NCI-H1105 treated with DMSO at 0.1 percent for 48 hours (cell line): Measurements from ENCODE around the gene POPDC3.
A peak's percentile ranks its signal among the peaks of the same experiment; 100 is the strongest.

Source experiments
- DNase-seq: peaks from one replicate; lab custom pipeline; 2025; lab: John Stamatoyannopoulos, UW

POPDC3 gene

DNA sequence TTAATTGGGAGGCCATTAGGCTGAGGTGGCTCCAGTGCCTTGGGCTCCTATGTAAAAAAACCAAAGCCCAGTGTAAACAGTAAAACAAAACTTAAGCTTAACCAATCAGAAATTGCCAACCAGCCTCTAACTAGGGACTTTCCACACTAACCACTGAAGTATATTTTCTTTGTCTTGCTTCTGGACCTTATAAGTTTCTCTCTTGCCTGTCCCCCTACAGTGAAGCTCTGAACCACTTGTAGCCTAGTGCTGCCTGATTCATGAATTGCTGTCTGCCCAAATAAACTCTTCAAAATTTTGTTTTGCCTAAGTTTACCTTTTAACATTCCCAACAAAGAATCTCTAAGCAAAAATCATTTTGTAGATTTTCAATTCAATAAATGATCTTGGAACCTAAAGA lies 28.2 kb downstream of the POPDC3 start:
- DNase-seq, result no peak

DNA sequence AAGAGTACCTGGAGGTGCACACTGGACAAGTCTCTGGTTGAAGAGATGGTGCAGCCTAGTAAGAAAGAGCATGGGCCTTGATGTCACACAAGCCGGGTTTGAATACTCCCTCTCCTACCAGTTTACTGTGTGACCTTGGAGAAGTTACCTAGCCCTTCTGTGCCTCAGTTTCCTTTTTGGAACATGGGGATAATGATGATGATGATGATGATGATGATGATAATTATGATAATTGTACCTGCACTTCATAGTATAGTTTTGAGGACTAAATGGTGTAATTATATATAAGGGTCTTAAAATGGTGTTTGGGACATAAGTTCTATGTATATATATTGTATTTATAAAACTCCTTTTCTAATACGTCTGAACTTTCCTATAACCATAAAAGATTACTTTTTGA lies 41.7 kb downstream of the POPDC3 start:
- no peak for DNase-seq

DNA sequence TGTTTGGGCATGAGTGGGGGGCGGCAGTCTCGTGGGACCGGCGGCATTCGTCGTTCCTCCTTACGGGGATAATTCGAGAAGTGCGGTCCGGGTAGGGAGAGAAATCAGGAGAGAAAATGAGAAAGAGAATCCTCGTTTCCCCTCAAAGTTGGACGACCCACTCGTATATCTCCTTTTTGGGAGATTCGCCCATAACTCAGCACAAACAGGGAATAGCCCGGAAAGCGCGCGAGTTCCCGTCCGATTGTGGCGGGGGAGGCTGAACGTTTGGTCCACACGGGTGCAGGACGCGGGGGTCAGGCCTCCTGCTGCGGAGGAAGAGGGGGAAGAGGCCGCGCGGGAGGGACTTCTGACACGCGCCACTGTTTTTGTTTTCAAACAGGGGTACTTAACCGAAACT lies 42.4 kb downstream of the POPDC3 start:
- peak; percentile 24 for DNase-seq

DNA sequence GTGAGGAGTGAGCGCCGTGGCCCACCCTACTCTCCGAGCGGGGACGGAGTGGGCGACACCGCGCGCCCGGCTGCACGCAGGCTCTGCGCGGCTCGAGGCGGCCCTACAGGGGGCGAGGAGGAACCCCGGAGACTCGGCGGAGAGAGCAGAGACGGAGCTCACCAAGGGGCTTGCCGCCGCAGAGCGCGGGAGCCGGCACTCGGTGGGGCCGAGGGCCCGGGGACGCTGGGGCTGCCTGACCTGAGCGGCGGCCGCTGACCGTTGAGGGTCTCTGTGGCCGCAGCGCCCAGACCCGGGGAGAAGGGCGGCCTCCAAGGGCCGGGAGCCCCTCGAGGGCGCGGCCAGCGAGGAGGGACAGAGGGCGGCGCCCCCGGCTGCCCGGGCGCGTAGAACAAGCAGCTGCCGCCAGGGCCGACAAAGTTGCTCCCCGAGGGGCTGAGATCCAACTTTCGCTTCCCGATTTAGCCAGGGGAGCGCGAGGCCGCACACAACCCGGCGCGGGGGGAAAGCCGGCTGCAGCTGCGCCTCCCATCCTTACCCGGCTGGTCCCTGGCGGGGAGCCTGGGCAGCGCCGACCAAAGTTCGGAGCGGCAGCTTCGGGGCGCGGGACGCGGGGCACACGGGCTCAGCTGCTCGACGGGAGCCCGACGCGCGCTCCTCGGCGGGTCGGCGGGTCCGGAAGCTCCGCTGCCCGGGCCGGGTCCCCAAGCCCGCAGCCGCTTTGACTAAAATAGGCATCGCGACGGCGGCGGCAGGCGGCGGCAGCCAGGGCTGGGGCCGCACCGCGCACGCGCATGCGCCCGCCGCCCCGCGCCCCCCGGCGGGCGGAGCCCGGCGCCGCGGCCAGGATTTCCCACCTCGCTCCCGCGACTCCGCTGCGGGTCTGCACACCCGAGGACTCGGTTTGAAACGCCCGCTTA lies 43.1 kb downstream of the POPDC3 start:
- DNase-seq, result peak; percentile 65

DNA sequence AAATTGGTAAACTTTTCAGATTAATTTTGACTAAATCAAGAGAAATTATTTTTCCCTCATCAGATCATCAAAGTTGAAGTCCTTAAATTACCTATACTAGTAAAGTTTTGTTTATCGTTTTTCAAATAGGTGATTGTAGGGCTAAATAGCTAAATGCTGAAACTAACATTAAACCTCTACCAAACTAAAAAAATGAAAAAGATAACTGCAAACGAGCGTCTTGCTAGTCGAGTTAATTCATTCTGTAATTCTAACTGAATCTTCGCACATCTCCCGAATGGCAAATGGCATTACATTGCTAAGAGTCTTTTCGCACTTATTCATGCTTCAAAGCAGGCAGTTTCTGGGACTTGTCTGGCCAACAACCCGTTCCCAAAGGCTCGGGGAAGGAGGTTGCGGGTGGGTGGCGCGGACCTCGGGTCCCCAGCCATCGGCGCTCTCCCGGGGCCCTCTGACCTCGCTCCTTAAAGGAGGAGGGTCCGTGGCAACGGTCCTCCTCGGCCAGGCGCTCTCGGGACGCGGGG lies 43.8 kb downstream of the POPDC3 start:
- DNase-seq, result peak; percentile 28

DNA sequence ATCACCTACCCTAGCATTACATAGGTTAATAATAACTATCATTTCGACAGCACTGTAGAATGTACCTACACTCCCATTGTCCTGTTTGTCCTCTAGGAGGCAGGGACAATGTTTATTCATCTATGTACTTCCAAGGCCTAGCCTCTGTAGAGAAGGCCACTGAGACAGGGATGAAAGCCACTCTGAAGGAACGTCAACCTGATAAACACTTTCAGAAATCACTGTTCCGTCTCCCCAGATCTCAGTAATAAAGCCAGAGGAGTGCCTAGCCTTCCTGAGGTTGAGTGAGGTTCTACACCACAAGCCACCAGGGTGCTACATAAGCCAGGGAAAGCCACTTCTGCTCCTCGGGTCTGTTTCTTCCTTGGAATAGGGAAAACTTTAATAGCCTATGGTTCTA lies 44.8 kb downstream of the POPDC3 start:
- DNase-seq, result peak; percentile 25

DNA sequence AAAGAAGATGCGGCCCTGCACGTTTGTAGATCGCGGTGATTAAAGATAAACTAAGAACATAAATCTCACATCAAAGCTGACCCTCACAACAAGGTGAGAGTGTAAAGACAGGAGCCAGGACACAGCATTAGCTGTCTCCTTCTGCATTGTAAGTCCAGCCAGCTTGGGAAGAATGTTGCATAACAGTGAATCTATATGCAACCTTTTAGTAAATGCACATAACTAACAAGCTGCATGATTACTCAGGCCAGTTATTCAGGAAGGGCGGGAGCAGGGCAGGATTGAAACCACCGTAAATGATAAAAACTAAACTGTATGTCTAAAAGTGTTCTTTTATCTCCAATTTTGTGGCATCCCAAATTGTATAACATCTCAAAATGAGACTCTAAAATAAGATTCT lies 57.1 kb downstream of the POPDC3 start:
- DNase-seq, result no peak

DNA sequence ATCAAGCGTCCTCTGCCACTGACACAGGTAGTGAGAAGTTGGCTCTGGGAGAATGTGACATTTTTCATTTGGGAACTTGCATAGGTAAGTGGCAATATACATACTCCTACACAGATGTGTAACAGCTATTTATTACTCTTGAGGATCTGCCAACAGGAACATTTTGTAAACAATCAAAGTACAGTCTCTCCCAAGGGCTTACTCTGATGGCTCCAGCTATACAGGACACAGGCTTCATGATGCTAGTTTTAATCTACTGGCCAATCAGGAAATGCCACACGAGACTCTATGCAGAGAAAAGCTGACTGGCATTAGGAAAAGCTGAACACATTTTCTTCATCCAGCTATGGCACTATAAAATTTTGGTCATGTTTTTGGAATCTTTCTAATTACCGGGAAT lies 57.8 kb downstream of the POPDC3 start:
- peak; percentile 36 for DNase-seq

DNA sequence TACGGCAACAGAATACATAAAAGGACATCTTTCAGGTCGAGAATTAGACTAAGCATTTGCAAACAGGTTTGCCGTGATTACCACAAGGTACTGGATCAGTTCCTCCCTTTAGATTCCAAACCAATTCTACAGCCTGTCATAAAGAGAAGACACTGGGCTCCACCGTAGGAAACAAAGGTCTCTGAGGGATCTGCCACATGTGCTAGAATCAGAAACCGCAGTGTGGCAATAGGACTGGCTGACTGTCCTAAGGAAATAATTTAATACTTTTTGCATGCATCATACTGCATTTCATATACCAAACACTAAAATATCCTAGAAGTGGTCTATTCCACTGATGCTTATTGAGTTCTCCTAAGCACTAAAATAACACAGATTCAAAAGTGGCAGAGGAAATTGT lies 59.2 kb downstream of the POPDC3 start:
- no peak for DNase-seq

DNA sequence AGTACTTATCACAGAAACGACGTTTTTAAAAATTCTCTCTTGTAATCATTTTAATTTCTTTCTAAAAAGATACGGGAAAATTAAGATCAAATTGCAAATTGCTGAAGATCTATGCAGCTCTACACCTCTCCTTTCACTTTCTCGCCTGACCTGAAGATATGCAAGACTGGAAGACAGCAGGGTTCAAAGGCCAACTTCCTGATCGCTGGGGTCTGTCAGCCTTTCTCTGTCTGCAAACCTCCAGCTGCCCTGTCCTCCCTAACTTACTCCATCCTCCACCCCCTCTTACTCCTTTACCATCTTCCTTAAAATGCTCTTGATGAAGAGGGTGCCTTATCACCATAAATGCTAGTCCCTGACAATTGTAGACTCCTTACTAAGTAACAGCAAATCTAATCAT lies 63.7 kb downstream of the POPDC3 start:
- no peak for DNase-seq

DNA sequence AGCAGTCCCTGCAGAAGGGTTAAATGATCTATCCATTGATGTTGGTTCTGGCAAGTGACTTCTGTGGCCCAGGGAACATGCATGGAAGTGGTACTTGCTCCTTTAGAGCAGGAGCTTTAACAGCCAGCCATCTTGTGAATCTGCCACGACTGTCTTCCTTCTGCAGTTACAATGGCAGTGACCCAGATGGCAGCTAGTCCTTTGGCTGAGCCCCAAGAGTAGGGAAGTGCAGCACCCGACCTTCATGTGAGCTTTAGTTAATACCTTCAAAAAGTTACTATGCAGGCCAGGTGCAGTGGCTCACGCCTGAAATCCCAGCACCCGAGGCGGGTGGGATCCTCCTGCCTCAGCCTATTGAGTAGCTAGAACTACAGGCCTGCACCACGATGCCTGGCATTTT lies 66.4 kb downstream of the POPDC3 start:
- no peak for DNase-seq

DNA sequence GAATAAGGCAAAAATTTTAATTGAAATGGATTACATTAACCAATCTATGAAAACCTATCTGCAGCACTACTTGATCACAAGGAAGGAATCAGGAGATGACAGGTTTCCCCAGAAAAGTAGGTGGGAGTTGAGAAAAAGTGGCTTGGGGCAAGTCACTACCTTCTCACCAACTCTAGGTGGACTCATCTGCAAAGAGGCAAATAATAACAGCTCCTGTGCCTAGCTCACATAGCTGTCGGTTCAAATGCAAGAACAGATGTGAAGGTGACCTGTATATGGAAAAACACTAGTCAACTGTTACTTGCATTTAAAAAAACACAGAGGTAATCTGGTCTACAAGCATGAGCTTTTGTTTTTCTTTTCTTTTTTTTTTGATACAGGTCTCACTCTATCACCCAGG lies 67.2 kb downstream of the POPDC3 start:
- DNase-seq, result no peak

DNA sequence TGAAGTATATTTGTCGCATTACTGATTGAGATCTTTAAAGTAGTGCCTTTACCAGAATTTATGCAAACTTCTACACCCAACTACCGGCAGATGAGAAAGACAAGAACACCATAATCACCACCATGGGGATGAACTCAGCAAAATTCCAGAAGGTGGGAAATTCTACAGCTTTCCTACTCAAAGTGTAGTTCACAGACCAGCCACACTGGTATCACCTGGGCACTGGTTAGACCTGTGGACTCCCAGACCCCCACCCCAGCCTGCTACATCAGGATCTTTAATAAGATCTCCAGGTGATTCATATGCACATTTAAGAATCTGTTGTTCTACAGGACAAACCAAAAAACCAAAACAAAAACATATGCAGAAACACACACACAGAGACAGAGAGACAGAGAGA lies 67.9 kb downstream of the POPDC3 start:
- no peak for DNase-seq

DNA sequence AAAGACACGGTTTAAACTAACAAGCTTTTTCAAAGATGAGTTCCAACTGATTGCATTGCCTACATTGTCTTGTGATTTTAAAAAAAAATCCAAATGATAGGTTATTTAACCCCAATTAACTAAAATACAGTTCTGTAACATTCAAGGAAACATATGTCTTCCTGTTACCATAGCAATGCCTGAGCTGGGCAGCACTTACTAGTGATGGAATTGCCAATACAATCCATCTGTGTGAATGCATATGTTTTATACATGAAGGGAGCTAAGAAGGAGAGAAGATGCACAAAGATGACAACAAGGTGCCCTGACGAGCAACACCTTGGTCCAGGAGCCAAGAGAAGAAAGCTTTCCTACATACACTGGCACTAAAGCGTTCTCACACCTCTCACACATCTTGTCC lies 68.7 kb downstream of the POPDC3 start:
- no peak for DNase-seq

DNA sequence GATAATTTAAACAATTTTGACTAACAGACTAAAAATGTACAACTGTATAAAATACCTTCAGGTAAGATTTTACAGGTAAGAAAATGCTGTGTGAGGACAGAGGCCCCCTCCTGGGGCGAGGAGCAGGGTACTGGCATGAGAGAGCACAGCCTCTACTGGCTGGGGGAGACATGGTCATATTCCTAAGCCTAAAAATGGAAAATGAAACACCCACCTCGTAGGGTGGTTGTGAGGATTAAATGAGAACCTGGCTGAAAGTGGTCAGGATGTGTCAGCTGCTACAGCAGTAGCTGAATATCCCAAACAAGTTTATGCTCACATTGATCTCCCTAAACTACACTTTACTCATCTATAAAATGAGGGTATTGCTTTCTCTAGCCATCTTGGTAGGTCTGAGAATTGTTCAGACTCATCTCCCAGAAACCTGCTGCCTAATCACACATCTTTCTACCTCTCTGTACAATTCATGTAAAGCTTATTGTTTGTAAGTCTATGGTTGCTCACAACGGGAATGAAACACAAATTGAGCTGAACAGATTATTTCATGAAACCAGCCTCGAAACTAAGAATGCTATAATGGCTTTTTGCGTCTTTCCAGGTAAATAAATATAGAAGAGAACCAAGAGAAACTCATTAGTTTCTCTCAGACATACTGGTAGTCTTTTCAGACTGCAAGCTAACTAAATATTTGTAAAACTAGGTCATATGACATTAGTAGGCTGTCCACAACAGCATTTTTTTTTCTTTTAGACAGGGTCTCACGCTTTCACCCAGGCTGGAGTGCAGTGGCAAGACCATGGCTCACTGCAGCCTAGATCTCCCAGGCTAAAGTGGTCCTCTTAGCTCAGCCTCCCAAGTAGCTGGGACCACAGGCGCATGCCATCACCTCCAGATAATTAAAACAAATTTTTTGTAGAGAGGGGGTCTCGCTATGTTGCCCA lies 69.6 kb downstream of the POPDC3 start:
- DNase-seq, result no peak

DNA sequence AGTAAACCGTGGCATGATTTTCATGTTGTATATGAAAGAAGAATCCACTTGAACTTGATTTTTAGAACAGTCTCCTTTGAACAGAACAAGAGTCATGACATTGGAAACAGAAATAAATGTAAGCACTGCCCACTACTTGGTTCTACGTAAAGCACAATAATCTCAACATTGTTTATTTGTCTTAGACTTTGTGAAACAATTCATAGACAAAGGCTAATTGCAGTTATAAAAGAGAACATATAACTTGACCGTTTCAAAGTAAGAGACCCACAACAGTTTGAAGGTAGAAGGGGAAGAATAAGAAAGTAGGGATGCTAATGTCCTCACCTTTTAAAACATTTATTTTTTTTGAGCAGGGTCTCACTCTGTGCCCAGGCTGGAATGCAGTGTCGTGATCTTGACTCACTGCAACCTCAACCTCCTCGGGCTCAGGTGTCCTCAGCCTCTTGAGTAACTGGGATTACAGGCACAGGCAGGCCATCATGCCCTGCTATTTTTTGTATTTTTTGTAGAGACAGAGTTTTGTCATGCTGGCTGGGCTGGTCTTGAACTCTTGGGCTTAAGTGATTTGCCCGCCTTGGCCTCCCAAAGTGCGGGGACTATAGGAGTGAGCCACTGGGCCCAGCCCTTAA lies 71.1 kb downstream of the POPDC3 start:
- no peak for DNase-seq
